ENCODE data around the gene INSIG1. TPM values are rescaled to one million over a fixed set of nuclear protein-coding genes. Genes with fewer than 3 reads are reported as not detected.

Gene INSIG1
- polyA plus RNA-seq, 3 donors, result 37.1 to 85.6 (median 39.6) TPM

DNA sequence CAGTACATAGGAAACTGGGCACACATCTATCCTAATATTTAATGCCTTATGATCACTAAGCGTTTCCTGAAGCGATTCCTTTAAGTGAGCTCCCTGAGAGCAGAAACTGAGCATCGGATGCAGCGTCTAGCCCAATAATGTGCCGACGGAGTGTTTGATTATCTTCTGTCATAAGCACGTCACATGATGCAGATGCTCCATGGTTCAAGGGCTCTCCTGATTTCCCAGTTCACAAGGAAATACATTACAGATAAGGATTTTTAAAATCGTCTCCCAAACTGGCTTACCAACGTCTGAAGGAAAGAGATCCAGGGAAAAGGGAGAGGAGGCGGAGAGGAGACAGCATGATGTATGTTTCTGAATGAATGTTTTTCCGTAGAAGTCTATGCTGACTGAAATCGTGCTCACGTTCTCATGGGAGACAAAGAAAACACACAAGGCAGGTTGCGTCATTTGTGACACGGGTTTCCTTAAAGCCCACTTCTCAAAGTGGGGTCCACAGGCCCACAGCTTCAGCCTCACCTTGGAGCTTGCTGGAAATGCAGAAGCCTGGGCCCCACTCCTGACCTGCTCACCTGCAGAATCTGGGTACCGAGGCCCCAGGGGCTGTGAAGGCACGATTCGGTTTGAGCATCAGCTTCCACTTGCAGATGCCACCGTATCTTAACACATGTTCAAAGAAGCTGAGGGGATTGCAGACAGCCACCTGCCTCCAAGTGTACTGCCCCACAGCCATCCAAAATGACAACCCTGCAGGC, 21.5 kb upstream of the INSIG1 start:
- no peak for DNase-seq
- Histone ChIP-seq H4K20me1 (ENCODE audit: insufficient read depth, low read length) (no peaks in the 10 kb centered on the region), H3K36me3 (replicated peaks in 1 of 2; ENCODE audit: control insufficient read depth in 1 of 2, insufficient read depth in 2 of 2, low read length in 2 of 2) (no peaks in the 10 kb centered on the region), H3K4me2 (replicated peaks; ENCODE audit: extremely low read depth, low read length, poor library complexity, severe bottlenecking) (no peak overlapping the region), H2AFZ (ENCODE audit: insufficient read depth, low read depth, low read length, poor library complexity, severe bottlenecking) (no peak overlapping the region), H3K9me3 (replicated peaks in 1 of 2; ENCODE audit: control insufficient read depth in 1 of 2, insufficient read depth in 1 of 2, low read length in 2 of 2) (no peaks in the 10 kb centered on the region), H3K4me1 (ENCODE audit: control insufficient read depth in 1 of 2, insufficient read depth in 2 of 2, low read length in 2 of 2) (peaks cover 2 to 7% of the 10 kb centered on the region in 2 donors), H3K4me3 (replicated peaks in 1 of 3; ENCODE audit: low read depth in 2 of 3, low read length in 3 of 3) (no peak overlapping the region), H3K79me2 (ENCODE audit: insufficient read depth, low read length) (no peaks in the 10 kb centered on the region), H3K27me3 (ENCODE audit: control insufficient read depth in 2 of 2, insufficient read depth in 2 of 2, low read length in 2 of 2) (no peaks in the 10 kb centered on the region), H3K27ac (ENCODE audit: low read depth in 1 of 2, low read length in 2 of 2) (no peak overlapping the region), H3K9ac (ENCODE audit: insufficient read depth, low read length, poor library complexity, severe bottlenecking) (no peak overlapping the region)
- TF ChIP-seq, protein P1, sequence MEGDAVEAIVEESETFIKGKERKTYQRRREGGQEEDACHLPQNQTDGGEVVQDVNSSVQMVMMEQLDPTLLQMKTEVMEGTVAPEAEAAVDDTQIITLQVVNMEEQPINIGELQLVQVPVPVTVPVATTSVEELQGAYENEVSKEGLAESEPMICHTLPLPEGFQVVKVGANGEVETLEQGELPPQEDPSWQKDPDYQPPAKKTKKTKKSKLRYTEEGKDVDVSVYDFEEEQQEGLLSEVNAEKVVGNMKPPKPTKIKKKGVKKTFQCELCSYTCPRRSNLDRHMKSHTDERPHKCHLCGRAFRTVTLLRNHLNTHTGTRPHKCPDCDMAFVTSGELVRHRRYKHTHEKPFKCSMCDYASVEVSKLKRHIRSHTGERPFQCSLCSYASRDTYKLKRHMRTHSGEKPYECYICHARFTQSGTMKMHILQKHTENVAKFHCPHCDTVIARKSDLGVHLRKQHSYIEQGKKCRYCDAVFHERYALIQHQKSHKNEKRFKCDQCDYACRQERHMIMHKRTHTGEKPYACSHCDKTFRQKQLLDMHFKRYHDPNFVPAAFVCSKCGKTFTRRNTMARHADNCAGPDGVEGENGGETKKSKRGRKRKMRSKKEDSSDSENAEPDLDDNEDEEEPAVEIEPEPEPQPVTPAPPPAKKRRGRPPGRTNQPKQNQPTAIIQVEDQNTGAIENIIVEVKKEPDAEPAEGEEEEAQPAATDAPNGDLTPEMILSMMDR (IDR thresholded peaks at IDR 0.05), result no peak
- Mint-ChIP-seq H3K4me3 (no peak overlapping the region), H3K27me3 (ENCODE audit: low read depth in 3 of 3) (peaks cover 7 to 8% (median 7%) of the 10 kb centered on the region in 3 donors), H3K4me1 (peaks cover 6% of the 10 kb centered on the region), H3K27ac (no peak overlapping the region), H3K9me3 (peaks cover 0 to 1% (median 0%) of the 10 kb centered on the region in 7 donors), H3K36me3 (no peaks in the 10 kb centered on the region)
- WGBS (ENCODE audit: insufficient coverage), result 93% methylated on average over 15 of the region's 19 CpGs
- intact Hi-C loops (cut with micrococcal nuclease), result loop anchor here in 1 of 2 donors (10.0 kb wide), 1 partner anchor 69 kb away; no protein-coding TSS in a partner anchor

DNA sequence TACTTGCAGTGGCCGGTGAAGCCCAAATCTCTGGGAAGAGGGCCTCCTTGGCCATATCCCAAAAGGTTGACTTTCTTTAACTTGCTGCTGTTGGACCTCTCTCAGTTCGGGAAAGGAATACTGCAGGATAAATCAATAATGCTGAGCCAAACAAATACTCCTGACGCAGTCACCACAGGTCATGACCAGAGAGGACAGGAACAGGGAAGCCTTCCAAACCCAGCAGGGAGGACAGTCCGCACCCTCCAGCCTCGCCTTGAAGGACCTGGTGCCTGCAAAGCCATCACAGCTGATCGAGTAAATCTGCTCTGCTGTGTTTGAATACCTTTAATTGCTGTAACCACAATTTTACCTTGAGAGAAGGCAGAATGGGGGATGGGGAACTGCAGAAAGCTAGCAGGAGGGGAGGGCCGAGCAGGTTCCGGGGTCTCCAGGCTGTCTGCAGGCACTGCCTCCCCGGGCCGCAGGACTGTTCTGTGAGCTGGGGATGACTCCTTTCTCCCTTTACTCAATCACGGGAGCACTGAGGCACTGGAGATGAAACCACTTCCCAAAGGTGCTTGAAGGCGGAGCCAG, 20.8 kb upstream of the INSIG1 start:
- peaks cover 9 to 12% of the 10 kb centered on the region in 2 donors for H3K4me1 ChIP-seq (ENCODE audit: control insufficient read depth in 1 of 2, insufficient read depth in 2 of 2, low read length in 2 of 2)
- H3K27ac ChIP-seq (ENCODE audit: low read depth in 1 of 2, low read length in 2 of 2), result no peak overlapping the region
- H3K4me2 ChIP-seq (replicated peaks; ENCODE audit: extremely low read depth, low read length, poor library complexity, severe bottlenecking), result no peak overlapping the region
- intact Hi-C loops (cut with micrococcal nuclease), result loop anchor here in 1 of 2 donors (10.0 kb wide), 1 partner anchor 68 kb away; no protein-coding TSS in a partner anchor
- H4K20me1 ChIP-seq (ENCODE audit: insufficient read depth, low read length), result no peaks in the 10 kb centered on the region
- H3K27me3 ChIP-seq (ENCODE audit: control insufficient read depth in 2 of 2, insufficient read depth in 2 of 2, low read length in 2 of 2), result no peaks in the 10 kb centered on the region
- TF ChIP-seq, protein P1 (IDR thresholded peaks at IDR 0.05), result no peak
- no peak overlapping the region for H3K27ac Mint-ChIP-seq
- no peak overlapping the region for H2AFZ ChIP-seq (ENCODE audit: insufficient read depth, low read depth, low read length, poor library complexity, severe bottlenecking)
- H3K4me1 Mint-ChIP-seq, result peaks cover 13% of the 10 kb centered on the region
- H3K36me3 Mint-ChIP-seq, result no peaks in the 10 kb centered on the region
- no peaks in the 10 kb centered on the region for H3K79me2 ChIP-seq (ENCODE audit: insufficient read depth, low read length)
- WGBS (ENCODE audit: insufficient coverage), result 98% methylated on average over 5 of the region's 12 CpGs
- no peak for DNase-seq
- peaks cover 0 to 1% (median 0%) of the 10 kb centered on the region in 7 donors for H3K9me3 Mint-ChIP-seq
- H3K9me3 ChIP-seq (replicated peaks in 1 of 2; ENCODE audit: control insufficient read depth in 1 of 2, insufficient read depth in 1 of 2, low read length in 2 of 2), result no peaks in the 10 kb centered on the region
- no peaks in the 10 kb centered on the region for H3K36me3 ChIP-seq (replicated peaks in 1 of 2; ENCODE audit: control insufficient read depth in 1 of 2, insufficient read depth in 2 of 2, low read length in 2 of 2)
- no peak overlapping the region for H3K4me3 ChIP-seq (replicated peaks in 1 of 3; ENCODE audit: low read depth in 2 of 3, low read length in 3 of 3)
- H3K9ac ChIP-seq (ENCODE audit: insufficient read depth, low read length, poor library complexity, severe bottlenecking), result no peak overlapping the region
- no peak overlapping the region for H3K4me3 Mint-ChIP-seq
- H3K27me3 Mint-ChIP-seq (ENCODE audit: low read depth in 3 of 3), result peaks cover 3 to 8% (median 7%) of the 10 kb centered on the region in 3 donors

All from CD14-positive monocyte (primary cell).